GM18499 (cell line): ENCODE measurements around the gene UVRAG.
"Not testable (repeated sequence)": the region's sequence is repeated elsewhere in the genome, so short reads cannot be mapped to it uniquely, and the experiment has no call there.

ENCODE experiments used
- ATAC-seq: cut with Tn5 transposase; IDR thresholded peaks from one replicate; pipeline ENCODE4 v1.9.1; 2021; ENCODE audit warnings: moderate number of reproducible peaks; ENCODE audit not compliant: insufficient read depth, unreplicated experiment

The UVRAG gene

GRCh38 chr11:76048763-76049162 is 233.8 kb downstream of the UVRAG start:
- ATAC-seq = no peak

GRCh38 chr11:76049511-76049910 is 234.5 kb downstream of the UVRAG start:
- no peak for ATAC-seq

GRCh38 chr11:76051937-76052336 is 236.9 kb downstream of the UVRAG start:
- no peak for ATAC-seq

GRCh38 chr11:76054330-76054729 is 239.3 kb downstream of the UVRAG start:
- no peak for ATAC-seq

- ATAC-seq = no peak
These were observed 241.9 kb downstream of the UVRAG start for GRCh38 chr11:76056876-76057275.

- not testable (repeated sequence) for ATAC-seq
These were observed 245.5 kb downstream of the UVRAG start for GRCh38 chr11:76060475-76061036.

- ATAC-seq = peak; percentile 95
These were observed 247.7 kb downstream of the UVRAG start for GRCh38 chr11:76062733-76063132.

- no peak for ATAC-seq
These were observed 249.2 kb downstream of the UVRAG start for GRCh38 chr11:76064192-76064591.

GRCh38 chr11:76067099-76067498 is 252.1 kb downstream of the UVRAG start:
- no peak for ATAC-seq

- ATAC-seq = no peak
These were observed 254.0 kb downstream of the UVRAG start for GRCh38 chr11:76069001-76069400.

GRCh38 chr11:76071090-76071489 is 256.1 kb downstream of the UVRAG start:
- ATAC-seq = no peak

GRCh38 chr11:76073724-76074123 is 258.7 kb downstream of the UVRAG start:
- ATAC-seq = no peak

- no peak for ATAC-seq
These were observed 259.4 kb downstream of the UVRAG start for GRCh38 chr11:76074148-76075095.

- ATAC-seq = no peak
These were observed 260.7 kb downstream of the UVRAG start for GRCh38 chr11:76075716-76076115.

- ATAC-seq = not testable (repeated sequence)
These were observed 261.2 kb downstream of the UVRAG start for GRCh38 chr11:76076253-76076652.

- no peak for ATAC-seq
These were observed 261.7 kb downstream of the UVRAG start for GRCh38 chr11:76076749-76077148.

- no peak for ATAC-seq
These were observed 262.7 kb downstream of the UVRAG start for GRCh38 chr11:76077575-76078150.

- ATAC-seq = not testable (repeated sequence)
These were observed 266.1 kb downstream of the UVRAG start for GRCh38 chr11:76081084-76081483.

- ATAC-seq = no peak
These were observed 268.8 kb downstream of the UVRAG start for GRCh38 chr11:76083563-76084451.

- no peak for ATAC-seq
These were observed 270.3 kb downstream of the UVRAG start for GRCh38 chr11:76085270-76085669.
